Measurements from ENCODE around the gene E2F8.

DNA sequence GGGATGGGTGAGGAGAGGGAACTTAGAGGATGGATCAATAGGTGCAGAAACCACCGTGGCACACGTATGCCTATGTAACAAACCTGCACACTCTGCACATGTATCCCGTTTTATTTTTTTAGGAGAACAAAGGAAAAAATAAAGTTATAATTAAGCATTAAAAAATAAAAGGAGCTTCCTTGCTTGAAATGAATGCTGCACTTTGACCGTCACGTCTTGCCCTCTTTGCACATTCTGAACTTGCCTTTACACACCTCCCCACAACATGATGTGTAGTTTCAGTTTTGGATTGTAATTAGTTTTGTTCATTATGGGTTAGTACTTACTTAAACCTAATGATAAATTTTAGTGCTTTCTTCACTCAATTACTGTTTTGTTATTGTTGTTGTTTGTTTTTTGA, 35.9 kb downstream of the E2F8 start:
- TF ChIP-seq CTCF (IDR thresholded peaks at IDR 0.05) (no peak), POLR2AphosphoS5 (IDR thresholded peaks at IDR 0.05) (no peak)

Data from prostate gland (tissue), 2 donors.